IMR-90 (cell line): ENCODE data around the gene ALDH1B1. TPM values are rescaled to one million over a fixed set of nuclear protein-coding genes. Genes with fewer than 3 reads are reported as not detected.

Source experiments
- ATAC-seq: fragments of 200-7000 bp; cut with Tn5 transposase; 2 replicates; pipeline ENCODE4 v1.9.1; 2020; ENCODE audit warnings: low read depth, mild to moderate bottlenecking, moderate library complexity
- BruUV-seq: library from RNA; stranded (reverse); fragments of 400-500 nt; replicated peaks from 2 replicates; lab custom pipeline; 2021; lab: Mats Ljungman, UMichigan
- CTCF ChIA-PET: fragments of 300-600 bp; formaldehyde crosslinking; extraction: SDS; loops from one replicate; lab custom pipeline; 2021; ENCODE audit warnings: antibody characterized with exemption; lab: Yijun Ruan, JAX
- POLR2A ChIA-PET: fragments of 300-600 bp; sonication (Branson Sonifier 250); formaldehyde crosslinking; loops from one replicate; lab custom pipeline; 2022; ENCODE audit warnings: antibody characterized with exemption; ENCODE audit not compliant: unreplicated experiment; lab: Charles Lee
- DNase-seq: peaks from one replicate; pipeline ENCODE4 v3.0.0; 2013
- H2AFZ ChIP-seq: replicated peaks from 2 replicates; pipeline ENCODE3; 2013; ENCODE audit warnings: low read length, mild to moderate bottlenecking; ENCODE audit not compliant: poor library complexity
- H2AK5ac ChIP-seq: 2 replicates; pipeline ENCODE4 v1.6.1; 2013; ENCODE audit warnings: low read depth, low read length, inconsistent platforms
- H2AK9ac ChIP-seq: replicated peaks from 2 replicates; pipeline ENCODE3; 2013; ENCODE audit warnings: mild to moderate bottlenecking, low read depth, low read length, moderate library complexity; ENCODE audit not compliant: poor library complexity
- H2BK120ac ChIP-seq: 2 replicates; pipeline ENCODE4 v1.6.1; 2013; ENCODE audit warnings: low read depth, low read length, inconsistent platforms
- H2BK15ac ChIP-seq: 3 replicates; pipeline ENCODE4 v1.6.1; 2013; ENCODE audit warnings: low read depth, low read length, inconsistent platforms
- H2BK20ac ChIP-seq: 2 replicates; pipeline ENCODE4 v1.6.1; 2013; ENCODE audit warnings: low read depth, mild to moderate bottlenecking, inconsistent platforms, low read length, moderate library complexity
- H2BK5ac ChIP-seq: 2 replicates; pipeline ENCODE4 v1.6.1; 2013; ENCODE audit warnings: mild to moderate bottlenecking, low read depth, low read length, inconsistent platforms; ENCODE audit not compliant: poor library complexity, severe bottlenecking
- H3K14ac ChIP-seq: replicated peaks from 2 replicates; pipeline ENCODE4 v1.6.1; 2013; ENCODE audit warnings: low read depth, low read length, inconsistent platforms
- H3K18ac ChIP-seq: 2 replicates; pipeline ENCODE4 v1.6.1; 2013; ENCODE audit warnings: low read depth, low read length, control low read depth
- H3K23ac ChIP-seq: 2 replicates; pipeline ENCODE4 v1.6.1; 2013; ENCODE audit warnings: low read depth, low read length, inconsistent platforms
- H3K27ac ChIP-seq: 2 replicates; pipeline ENCODE4 v1.5.1; 2013; ENCODE audit warnings: mild to moderate bottlenecking, control low read depth, low read length; ENCODE audit not compliant: insufficient read depth
- H3K27me3 ChIP-seq: 2 replicates; pipeline ENCODE4 v1.6.1; 2013; ENCODE audit warnings: low read length; ENCODE audit not compliant: control insufficient read depth, insufficient read depth
- H3K36me3 ChIP-seq: 2 replicates; pipeline ENCODE4 v1.6.1; 2013; ENCODE audit warnings: low read length, mixed read lengths; ENCODE audit not compliant: control insufficient read depth, insufficient read depth
- H3K4ac ChIP-seq: 2 replicates; pipeline ENCODE4 v1.6.1; 2013; ENCODE audit warnings: low read depth, low read length, inconsistent platforms
- H3K4me1 ChIP-seq: 2 replicates; pipeline ENCODE4 v1.6.1; 2013; ENCODE audit warnings: low read length, mixed read lengths; ENCODE audit not compliant: control insufficient read depth, insufficient read depth
- H3K4me2 ChIP-seq: 2 replicates; pipeline ENCODE4 v1.6.1; 2013; ENCODE audit warnings: low read depth, mild to moderate bottlenecking, control low read depth, low read length, moderate library complexity
- H3K4me3 ChIP-seq: 2 replicates; pipeline ENCODE4 v1.5.1; 2013; ENCODE audit warnings: low read depth, mild to moderate bottlenecking, control low read depth, low read length, moderate library complexity; ENCODE audit not compliant: insufficient read depth
- H3K56ac ChIP-seq: 2 replicates; pipeline ENCODE4 v1.6.1; 2013; ENCODE audit warnings: low read length, inconsistent platforms; ENCODE audit not compliant: insufficient read depth; ENCODE audit errors: extremely low read depth
- H3K79me1 ChIP-seq, 2 experiments: 2 replicates each; pipeline ENCODE4 v1.6.1; 2013; ENCODE audit warnings: low read length in 2 of 2, inconsistent platforms in 1 of 2, low read depth in 1 of 2
- H3K9ac ChIP-seq: 2 replicates; pipeline ENCODE4 v1.6.1; 2013; ENCODE audit warnings: low read depth, low read length, control low read depth
- H3K9me1 ChIP-seq: 2 replicates; pipeline ENCODE4 v1.6.1; 2013; ENCODE audit warnings: low read length, inconsistent platforms; ENCODE audit not compliant: insufficient read depth
- H3K9me3 ChIP-seq: 2 replicates; pipeline ENCODE4 v1.6.1; 2013; ENCODE audit warnings: low read length; ENCODE audit not compliant: control insufficient read depth, insufficient read depth
- H4K20me1 ChIP-seq: 2 replicates; pipeline ENCODE4 v1.6.1; 2013; ENCODE audit warnings: low read length, inconsistent platforms; ENCODE audit not compliant: insufficient read depth
- H4K5ac ChIP-seq: 2 replicates; pipeline ENCODE4 v1.6.1; 2013; ENCODE audit warnings: mild to moderate bottlenecking, low read depth, low read length, control low read depth
- H4K8ac ChIP-seq, 2 experiments: 2 replicates each; pipeline ENCODE4 v1.6.1; 2013; ENCODE audit warnings: low read depth in 2 of 2, low read length in 2 of 2, control low read depth in 1 of 2, inconsistent platforms in 1 of 2
- H4K91ac ChIP-seq: 2 replicates; pipeline ENCODE4 v1.6.1; 2013; ENCODE audit warnings: low read depth, low read length, inconsistent platforms; ENCODE audit not compliant: insufficient read depth
- BHLHE40 ChIP-seq: fragments of 150-350 bp; IDR thresholded peaks from 2 replicates; pipeline ENCODE4 v1.6.1; 2016; ENCODE audit warnings: mild to moderate bottlenecking, low read depth, low read length
- CEBPB ChIP-seq: IDR thresholded peaks from 2 replicates; pipeline ENCODE4 v1.6.1; 2012; ENCODE audit warnings: low read depth, low read length, improper control_type of control experiment
- CHD1 ChIP-seq: IDR thresholded peaks from 2 replicates; pipeline ENCODE4 v1.6.1; 2012; ENCODE audit warnings: low read depth, low read length, improper control_type of control experiment
- FOS ChIP-seq: fragments of 150-350 bp; IDR thresholded peaks from 2 replicates; pipeline ENCODE4 v1.6.1; 2016; ENCODE audit warnings: low read depth, low read length
- MAFK ChIP-seq: IDR thresholded peaks from 2 replicates; pipeline ENCODE4 v1.6.1; 2012; ENCODE audit warnings: low read depth, low read length, improper control_type of control experiment
- MAZ ChIP-seq: IDR thresholded peaks from 2 replicates; pipeline ENCODE4 v1.6.1; 2012; ENCODE audit warnings: low read depth, mild to moderate bottlenecking, low read length, improper control_type of control experiment, moderate library complexity, borderline replicate concordance
- MXI1 ChIP-seq: IDR thresholded peaks from 2 replicates; pipeline ENCODE4 v1.6.1; 2012; ENCODE audit warnings: low read depth, mild to moderate bottlenecking, low read length, moderate library complexity, borderline replicate concordance
- NFE2L2 ChIP-seq: fragments of 150-350 bp; IDR thresholded peaks from 2 replicates; pipeline ENCODE4 v1.6.1; 2016; ENCODE audit warnings: low read depth, mild to moderate bottlenecking, low read length
- RAD21 ChIP-seq: IDR thresholded peaks from 2 replicates; pipeline ENCODE4 v1.6.1; 2012; ENCODE audit warnings: low read length, improper control_type of control experiment
- RCOR1 ChIP-seq: IDR thresholded peaks from 2 replicates; pipeline ENCODE4 v1.6.1; 2012; ENCODE audit warnings: mild to moderate bottlenecking, low read length, improper control_type of control experiment; ENCODE audit not compliant: insufficient replicate concordance
- RFX5 ChIP-seq: IDR thresholded peaks from 2 replicates; pipeline ENCODE4 v1.8.0; 2012; ENCODE audit warnings: low read depth, mild to moderate bottlenecking, low read length, moderate library complexity
- SMC3 ChIP-seq: fragments of 150-350 bp; IDR thresholded peaks from 2 replicates; pipeline ENCODE4 v1.6.1; 2016; ENCODE audit warnings: low read depth, mild to moderate bottlenecking, antibody characterized with exemption, low read length, moderate library complexity
- WGBS, 2 experiments: methylation state at CpG; one replicate each; pipeline versions ENCODE4 v1.1.5 to v1.1.7; 2013; ENCODE audit warnings: missing lambda C conversion rate in 2 of 2; ENCODE audit not compliant: insufficient read length in 1 of 2; ENCODE audit errors: extremely low coverage in 2 of 2; 5-methylcytosine and 5-hydroxymethylcytosine counted together
- dilution Hi-C: fragments of 300-500 bp; cut with HindIII; formaldehyde crosslinking; loops from one replicate; pipeline ENCODE4 v1.14.3; 2018; ENCODE audit warnings: low sequenced_read_pairs; ENCODE audit not compliant: unreplicated experiment
- in situ Hi-C: fragments of 300-500 bp; cut with MboI; formaldehyde crosslinking; loops from 3 replicates; pipeline ENCODE4 v1.14.3; 2019; ENCODE audit warnings: low sequenced_read_pairs, inconsistent platforms, mixed read lengths
- intact Hi-C: fragments of 100-400 bp; cut with micrococcal nuclease; formaldehyde crosslinking; loops from 2 replicates; pipeline ENCODE4 v1.10.0; 2022
- polyA plus RNA-seq, 3 experiments: library from polyadenylated mRNA; depleted of rRNA; stranded (reverse); fragments of >200 nt; gene quantifications; 2 replicates each; pipeline ENCODE4 v1.2.3, GENCODE V29; 2012; ENCODE audit warnings: low replicate concordance in 1 of 3
- total RNA-seq: library from RNA; depleted of rRNA; stranded (reverse); fragments of >200 nt; gene quantifications from 2 replicates; pipeline ENCODE4 v1.2.3, GENCODE V29; 2012
- TF ChIP-seq, protein P1 (sequence below): fragments of 150-350 bp; IDR thresholded peaks from 2 replicates; pipeline ENCODE4 v1.6.1; 2016; ENCODE audit warnings: low read depth, mild to moderate bottlenecking, low read length, moderate library complexity, borderline replicate concordance
- TF ChIP-seq, protein P2 (sequence below): conservative IDR thresholded peaks from 2 replicates; pipeline ENCODE4 v1.5.1; 2012; ENCODE audit warnings: mild to moderate bottlenecking, low read depth, low read length, improper control_type of control experiment

ALDH1B1 gene
- total and polyA plus RNA-seq, 2 of the 4 experiments (the other 2 are of a cell fraction): 29.6 to 37.6 TPM

GRCh38 chr9:38372762-38373619 lies 19.5 kb upstream of the ALDH1B1 start:
- no peak overlapping the region for H3K56ac ChIP-seq
- H3K4me2 ChIP-seq: no peak overlapping the region
- no peak overlapping the region for H3K27ac ChIP-seq
- POLR2A ChIA-PET: no interaction called here
- H4K5ac ChIP-seq: no peak overlapping the region
- H3K18ac ChIP-seq: no peak overlapping the region
- no peak for ATAC-seq
- no peak overlapping the region for H4K8ac ChIP-seq
- no peak overlapping the region for H2AK5ac ChIP-seq
- no peak overlapping the region for H2BK120ac ChIP-seq
- in situ Hi-C loops (loop anchor here (25.0 kb wide), 1 partner anchor 886 kb away; the partner anchor contains the start of gene POLR1E), dilution Hi-C loops (no loop called here), intact Hi-C loops (no loop called here)
- H3K9me1 ChIP-seq: no peaks in the 10 kb centered on the region
- H3K4ac ChIP-seq: no peak overlapping the region
- H4K91ac ChIP-seq: no peak overlapping the region
- no peak overlapping the region for H3K23ac ChIP-seq
- H2AK9ac ChIP-seq: no peak overlapping the region
- no peak overlapping the region for H3K14ac ChIP-seq
- no peak overlapping the region for H2BK15ac ChIP-seq
- H4K20me1 ChIP-seq: no peaks in the 10 kb centered on the region
- peaks cover 61% of the 10 kb centered on the region for H3K27me3 ChIP-seq
- H3K4me3 ChIP-seq: no peak overlapping the region
- no peak overlapping the region for H3K9ac ChIP-seq
- no peaks in the 10 kb centered on the region for H3K4me1 ChIP-seq
- H3K36me3 ChIP-seq: no peaks in the 10 kb centered on the region
- no TSS peak for BruUV-seq
- WGBS, 2 experiments: 32% methylated on average over 3 of the region's 10 CpGs; no CpG with 5 or more reads in 1 of the 2 experiments
- H2AFZ ChIP-seq: no peak overlapping the region
- DNase-seq: no peak
- H3K79me1 ChIP-seq: no peaks in the 10 kb centered on the region
- no peaks in the 10 kb centered on the region for H3K9me3 ChIP-seq
- H2BK20ac ChIP-seq: no peak overlapping the region
- H2BK5ac ChIP-seq: no peak overlapping the region
- CTCF ChIA-PET: no interaction called here
- TF ChIP-seq CHD1 (no peak), SMC3 (no peak), MAZ (no peak), NFE2L2 (no peak), RCOR1 (no peak), RAD21 (no peak), RFX5 (no peak), FOS (no peak), BHLHE40 (no peak), MAFK (no peak), MXI1 (no peak), CEBPB (no peak)
- TF ChIP-seq, protein P1, sequence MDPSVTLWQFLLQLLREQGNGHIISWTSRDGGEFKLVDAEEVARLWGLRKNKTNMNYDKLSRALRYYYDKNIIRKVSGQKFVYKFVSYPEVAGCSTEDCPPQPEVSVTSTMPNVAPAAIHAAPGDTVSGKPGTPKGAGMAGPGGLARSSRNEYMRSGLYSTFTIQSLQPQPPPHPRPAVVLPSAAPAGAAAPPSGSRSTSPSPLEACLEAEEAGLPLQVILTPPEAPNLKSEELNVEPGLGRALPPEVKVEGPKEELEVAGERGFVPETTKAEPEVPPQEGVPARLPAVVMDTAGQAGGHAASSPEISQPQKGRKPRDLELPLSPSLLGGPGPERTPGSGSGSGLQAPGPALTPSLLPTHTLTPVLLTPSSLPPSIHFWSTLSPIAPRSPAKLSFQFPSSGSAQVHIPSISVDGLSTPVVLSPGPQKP: no peak
- TF ChIP-seq, protein P2, sequence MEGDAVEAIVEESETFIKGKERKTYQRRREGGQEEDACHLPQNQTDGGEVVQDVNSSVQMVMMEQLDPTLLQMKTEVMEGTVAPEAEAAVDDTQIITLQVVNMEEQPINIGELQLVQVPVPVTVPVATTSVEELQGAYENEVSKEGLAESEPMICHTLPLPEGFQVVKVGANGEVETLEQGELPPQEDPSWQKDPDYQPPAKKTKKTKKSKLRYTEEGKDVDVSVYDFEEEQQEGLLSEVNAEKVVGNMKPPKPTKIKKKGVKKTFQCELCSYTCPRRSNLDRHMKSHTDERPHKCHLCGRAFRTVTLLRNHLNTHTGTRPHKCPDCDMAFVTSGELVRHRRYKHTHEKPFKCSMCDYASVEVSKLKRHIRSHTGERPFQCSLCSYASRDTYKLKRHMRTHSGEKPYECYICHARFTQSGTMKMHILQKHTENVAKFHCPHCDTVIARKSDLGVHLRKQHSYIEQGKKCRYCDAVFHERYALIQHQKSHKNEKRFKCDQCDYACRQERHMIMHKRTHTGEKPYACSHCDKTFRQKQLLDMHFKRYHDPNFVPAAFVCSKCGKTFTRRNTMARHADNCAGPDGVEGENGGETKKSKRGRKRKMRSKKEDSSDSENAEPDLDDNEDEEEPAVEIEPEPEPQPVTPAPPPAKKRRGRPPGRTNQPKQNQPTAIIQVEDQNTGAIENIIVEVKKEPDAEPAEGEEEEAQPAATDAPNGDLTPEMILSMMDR: no peak
